Activated CD8-positive, alpha-beta T cell treated with anti-CD3 and anti-CD28 coated beads, Interleukin-2, amount 10 ng/mL, durations not matched to agents 7 days and 5 days (primary cell): ENCODE data around the gene ASB13. TPM values are rescaled to one million over a fixed set of nuclear protein-coding genes. Genes with fewer than 3 reads are reported as not detected.

Experiments used
- ATAC-seq: fragments of 150-1000 bp; cut with Tn5 transposase; one replicate; pipeline ENCODE4 v1.10.0; 2021; ENCODE audit warnings: moderate library complexity
- CTCF ChIA-PET: fragments of 350-600 bp; sonication (Branson Sonifier 250); formaldehyde crosslinking; loops from one replicate; lab custom pipeline; 2021; ENCODE audit warnings: antibody characterized with exemption; lab: Charles Lee
- POLR2A ChIA-PET: fragments of 350-600 bp; sonication (Branson Sonifier 250); formaldehyde crosslinking; loops from one replicate; lab custom pipeline; 2021; ENCODE audit warnings: antibody characterized with exemption; lab: Charles Lee
- DNase-seq: peaks from one replicate; pipeline ENCODE4 v3.0.0-alpha.2; 2020
- H3K27ac Mint-ChIP-seq: one replicate; pipeline ENCODE4 v1.8.0; 2021; ENCODE audit warnings: mild to moderate bottlenecking, mixed read lengths
- H3K27me3 Mint-ChIP-seq: one replicate; pipeline ENCODE4 v1.8.0; 2021; ENCODE audit warnings: low read depth, mixed read lengths
- H3K36me3 Mint-ChIP-seq: one replicate; pipeline ENCODE4 v1.8.0; 2021; ENCODE audit warnings: low read depth, mixed read lengths
- H3K4me1 Mint-ChIP-seq: one replicate; pipeline ENCODE4 v1.8.0; 2021; ENCODE audit warnings: low read depth, mixed read lengths
- H3K4me3 Mint-ChIP-seq: one replicate; pipeline ENCODE4 v1.8.0; 2021; ENCODE audit warnings: mild to moderate bottlenecking, mixed read lengths
- H3K9me3 Mint-ChIP-seq: one replicate; pipeline ENCODE4 v1.8.0; 2022; ENCODE audit warnings: mixed read lengths; ENCODE audit not compliant: insufficient read depth
- total RNA-seq, 2 experiments: library from RNA; stranded (reverse); gene quantifications; one replicate each; pipeline ENCODE4 v1.2.3, GENCODE V29; 2021

ASB13 gene
- total RNA-seq, 2 experiments from 2014 or later = 4.4 to 5.6 TPM

- H3K27ac Mint-ChIP-seq = peak overlapping the region; percentile 68
- ATAC-seq (no peak), DNase-seq (no peak)
- no peaks in the 10 kb centered on the region for H3K9me3 Mint-ChIP-seq
- peaks cover 37% of the 10 kb centered on the region for H3K4me1 Mint-ChIP-seq
- ChIA-PET CTCF (interaction anchor here (0.9 to 2.0 kb wide), 3 partner anchors 8 to 34 kb away, joined by 3 to 10 read pairs (median 4); no protein-coding TSS in a partner anchor), POLR2A (no interaction called here)
- no peak overlapping the region for H3K4me3 Mint-ChIP-seq
- no peaks in the 10 kb centered on the region for H3K36me3 Mint-ChIP-seq
- no peaks in the 10 kb centered on the region for H3K27me3 Mint-ChIP-seq
Observed at GRCh38 chr10:5656737-5657579, 9.4 kb downstream of the ASB13 start.

GRCh38 chr10:5655121-5655520 is 11.3 kb downstream of the ASB13 start:
- ATAC-seq = no peak
- no peak for DNase-seq
- no peaks in the 10 kb centered on the region for H3K27me3 Mint-ChIP-seq
- H3K36me3 Mint-ChIP-seq = no peaks in the 10 kb centered on the region
- no peak overlapping the region for H3K27ac Mint-ChIP-seq
- no peak overlapping the region for H3K4me3 Mint-ChIP-seq
- peaks cover 32% of the 10 kb centered on the region for H3K4me1 Mint-ChIP-seq
- H3K9me3 Mint-ChIP-seq = no peaks in the 10 kb centered on the region
- ChIA-PET CTCF (interaction anchor here (0.7 to 2.0 kb wide), 4 partner anchors 25 to 221 kb away, joined by 3 to 10 read pairs (median 4); no protein-coding TSS in a partner anchor), POLR2A (interaction anchor here (0.8 kb wide), 1 partner anchor 38 kb away, joined by 3 read pairs; no protein-coding TSS in a partner anchor)

- peaks cover 23% of the 10 kb centered on the region for H3K4me1 Mint-ChIP-seq
- CTCF ChIA-PET = interaction anchor here (1.1 kb wide), 1 partner anchor 25 kb away, joined by 3 read pairs; no protein-coding TSS in a partner anchor
- POLR2A ChIA-PET = no interaction called here
- no peak overlapping the region for H3K4me3 Mint-ChIP-seq
- no peak for ATAC-seq
- no peaks in the 10 kb centered on the region for H3K36me3 Mint-ChIP-seq
- no peaks in the 10 kb centered on the region for H3K27me3 Mint-ChIP-seq
- DNase-seq = no peak
- no peaks in the 10 kb centered on the region for H3K9me3 Mint-ChIP-seq
- H3K27ac Mint-ChIP-seq = no peak overlapping the region
Observed at GRCh38 chr10:5654218-5654755, 12.1 kb downstream of the ASB13 start.

- no peaks in the 10 kb centered on the region for H3K9me3 Mint-ChIP-seq
- no peak overlapping the region for H3K4me3 Mint-ChIP-seq
- H3K27ac Mint-ChIP-seq = no peak overlapping the region
- H3K4me1 Mint-ChIP-seq = peaks cover 22% of the 10 kb centered on the region
- DNase-seq (no peak), ATAC-seq (no peak)
- ChIA-PET POLR2A (no interaction called here), CTCF (no interaction called here)
- peaks cover under 1% of the 10 kb centered on the region for H3K36me3 Mint-ChIP-seq
- no peaks in the 10 kb centered on the region for H3K27me3 Mint-ChIP-seq
Observed at GRCh38 chr10:5652746-5653145, 13.6 kb downstream of the ASB13 start.

GRCh38 chr10:5651388-5651764 is 15.0 kb downstream of the ASB13 start:
- H3K4me3 Mint-ChIP-seq = no peak overlapping the region
- no peak for ATAC-seq
- POLR2A ChIA-PET = no interaction called here
- H3K36me3 Mint-ChIP-seq = peaks cover 2% of the 10 kb centered on the region
- H3K4me1 Mint-ChIP-seq = peaks cover 9% of the 10 kb centered on the region
- CTCF ChIA-PET = interaction anchor here (0.8 kb wide), 1 partner anchor 28 kb away, joined by 3 read pairs; no protein-coding TSS in a partner anchor
- no peaks in the 10 kb centered on the region for H3K9me3 Mint-ChIP-seq
- DNase-seq = no peak
- H3K27me3 Mint-ChIP-seq = no peaks in the 10 kb centered on the region
- no peak overlapping the region for H3K27ac Mint-ChIP-seq

- no peak overlapping the region for H3K27ac Mint-ChIP-seq
- H3K9me3 Mint-ChIP-seq = no peaks in the 10 kb centered on the region
- peaks cover 2% of the 10 kb centered on the region for H3K36me3 Mint-ChIP-seq
- no peak for DNase-seq
- H3K4me1 Mint-ChIP-seq = peaks cover 8% of the 10 kb centered on the region
- ChIA-PET CTCF (interaction anchor here (0.8 kb wide), 1 partner anchor 28 kb away, joined by 3 read pairs; no protein-coding TSS in a partner anchor), POLR2A (no interaction called here)
- H3K27me3 Mint-ChIP-seq = no peaks in the 10 kb centered on the region
- no peak overlapping the region for H3K4me3 Mint-ChIP-seq
- no peak for ATAC-seq
Observed at GRCh38 chr10:5650664-5651387, 15.6 kb downstream of the ASB13 start.

- Mint-ChIP-seq H3K36me3 (peaks cover 2% of the 10 kb centered on the region), H3K4me3 (no peak overlapping the region), H3K4me1 (no peaks in the 10 kb centered on the region), H3K27ac (no peak overlapping the region), H3K9me3 (no peaks in the 10 kb centered on the region), H3K27me3 (no peaks in the 10 kb centered on the region)
- ATAC-seq (no peak), DNase-seq (no peak)
- ChIA-PET POLR2A (no interaction called here), CTCF (no interaction called here)
Observed at GRCh38 chr10:5649746-5650145, 16.6 kb downstream of the ASB13 start.

GRCh38 chr10:5648494-5649457 is 17.6 kb downstream of the ASB13 start:
- DNase-seq (no peak), ATAC-seq (no peak)
- Mint-ChIP-seq H3K27ac (no peak overlapping the region), H3K4me1 (no peaks in the 10 kb centered on the region), H3K27me3 (no peaks in the 10 kb centered on the region), H3K36me3 (peaks cover 2% of the 10 kb centered on the region), H3K4me3 (no peak overlapping the region), H3K9me3 (no peaks in the 10 kb centered on the region)
- ChIA-PET CTCF (no interaction called here), POLR2A (no interaction called here)

GRCh38 chr10:5647507-5648240 is 18.7 kb downstream of the ASB13 start:
- Mint-ChIP-seq H3K27ac (no peak overlapping the region), H3K36me3 (peaks cover 2% of the 10 kb centered on the region), H3K9me3 (no peaks in the 10 kb centered on the region), H3K4me3 (no peak overlapping the region), H3K27me3 (no peaks in the 10 kb centered on the region), H3K4me1 (no peaks in the 10 kb centered on the region)
- DNase-seq = no peak
- ATAC-seq = no peak
- ChIA-PET CTCF (interaction anchor here (0.6 kb wide), 1 partner anchor 18 kb away, joined by 3 read pairs; no protein-coding TSS in a partner anchor), POLR2A (no interaction called here)

GRCh38 chr10:5645944-5646617 is 20.3 kb downstream of the ASB13 start:
- Mint-ChIP-seq H3K36me3 (peaks cover 2% of the 10 kb centered on the region), H3K4me3 (no peak overlapping the region), H3K9me3 (no peaks in the 10 kb centered on the region), H3K27me3 (no peaks in the 10 kb centered on the region), H3K27ac (no peak overlapping the region), H3K4me1 (no peaks in the 10 kb centered on the region)
- DNase-seq (no peak), ATAC-seq (no peak)
- POLR2A ChIA-PET = no interaction called here
- CTCF ChIA-PET = no interaction called here
